Measurements from ENCODE around the gene SGMS1.

The SGMS1 gene

GRCh38 chr10:50622706-50623662 lies 772 bp downstream of the SGMS1 start:
- H3K4me3 ChIP-seq (ENCODE audit: low read length), result peak overlapping the region; percentile 88
- no peak for TF ChIP-seq CTCF (conservative IDR thresholded peaks at IDR 0.05; ENCODE audit: low read length)
- DNase-seq (ENCODE audit: low read depth), result peak; percentile 46

GRCh38 chr10:50621968-50622705 lies 1.6 kb downstream of the SGMS1 start:
- peak overlapping the region; percentile 88 for H3K4me3 ChIP-seq (ENCODE audit: low read length)
- peak; percentile 96 for DNase-seq (ENCODE audit: low read depth)
- no peak for TF ChIP-seq CTCF (conservative IDR thresholded peaks at IDR 0.05; ENCODE audit: low read length)

GRCh38 chr10:50620899-50621298 lies 2.9 kb downstream of the SGMS1 start:
- no peak for DNase-seq (ENCODE audit: low read depth)
- no peak overlapping the region for H3K4me3 ChIP-seq (ENCODE audit: low read length)
- no peak for TF ChIP-seq CTCF (conservative IDR thresholded peaks at IDR 0.05; ENCODE audit: low read length)

GRCh38 chr10:50619882-50620281 lies 3.9 kb downstream of the SGMS1 start:
- H3K4me3 ChIP-seq (ENCODE audit: low read length), result no peak overlapping the region
- no peak for TF ChIP-seq CTCF (conservative IDR thresholded peaks at IDR 0.05; ENCODE audit: low read length)
- DNase-seq (ENCODE audit: low read depth), result no peak

- TF ChIP-seq CTCF (conservative IDR thresholded peaks at IDR 0.05; ENCODE audit: low read length), result no peak
- no peak for DNase-seq (ENCODE audit: low read depth)
- no peak overlapping the region for H3K4me3 ChIP-seq (ENCODE audit: low read length)
Observed at GRCh38 chr10:50619166-50619565, 4.6 kb downstream of the SGMS1 start.

- no peak overlapping the region for H3K4me3 ChIP-seq (ENCODE audit: low read length)
- TF ChIP-seq CTCF (conservative IDR thresholded peaks at IDR 0.05; ENCODE audit: low read length), result no peak
- DNase-seq (ENCODE audit: low read depth), result no peak
Observed at GRCh38 chr10:50618624-50619023, 5.1 kb downstream of the SGMS1 start.
